Spleen (tissue), 3 donors: Measurements from ENCODE around the gene FBN2.

Experiments
- POLR2A ChIP-seq, 3 donors: fragments of 450-650 bp; IDR thresholded peaks; one replicate each; pipeline ENCODE4 v1.5.1; 2017; ENCODE audit warnings: antibody characterized with exemption in 3 of 3, mild to moderate bottlenecking in 1 of 3
- POLR2AphosphoS5 ChIP-seq, 3 donors: sonication (generic); formaldehyde crosslinking; IDR thresholded peaks; one replicate each; pipeline ENCODE4 v1.5.1; 2017; ENCODE audit warnings: antibody characterized with exemption in 3 of 3

GRCh38 chr5:128402506-128402905 is 135.5 kb downstream of the FBN2 start:
- TF ChIP-seq POLR2AphosphoS5 (IDR thresholded peaks at IDR 0.05): no peak
- no peak for TF ChIP-seq POLR2A (IDR thresholded peaks at IDR 0.05)
